ENCODE measurements around the gene KCNT2.

GRCh38 chr1:196306421-196306820 lies 301.8 kb downstream of the KCNT2 start:
- TF ChIP-seq EZH2phosphoT487 (IDR thresholded peaks at IDR 0.05; ENCODE audit: insufficient read depth, low read depth) (no peak), EZH2 (IDR thresholded peaks at IDR 0.05; ENCODE audit: insufficient read depth, poor library complexity, severe bottlenecking) (no peak)
